Esophagus muscularis mucosa (tissue), 4 donors: Measurements from ENCODE around the gene CPD.

Experiments used
- EP300 ChIP-seq: sonication (generic); formaldehyde crosslinking; IDR thresholded peaks from one replicate; pipeline ENCODE4 v1.6.1; 2017; ENCODE audit warnings: antibody characterized with exemption
- POLR2A ChIP-seq: fragments of 450-650 bp; IDR thresholded peaks from one replicate; pipeline ENCODE4 v1.6.1; 2017; ENCODE audit warnings: antibody characterized with exemption, moderate library complexity, mild to moderate bottlenecking, low read depth
- POLR2AphosphoS5 ChIP-seq, 2 donors: sonication (generic); formaldehyde crosslinking; IDR thresholded peaks; one replicate each; pipeline ENCODE4 v1.6.1; 2017; ENCODE audit warnings: antibody characterized with exemption in 2 of 2
- TF ChIP-seq, protein P1 (sequence below), 3 experiments: fragments of 200-600 bp in 2 of 3; fragments of 450-650 bp in 1 of 3; sonication (generic) in 2 of 3; IDR thresholded peaks; one replicate each; pipeline ENCODE4 v1.5.1; 2017 to 2019; ENCODE audit warnings: antibody characterized with exemption in 3 of 3, mild to moderate bottlenecking in 2 of 3, moderate library complexity in 1 of 3

GRCh38 chr17:30424471-30424870 is 45.7 kb downstream of the CPD start:
- TF ChIP-seq, protein P1, sequence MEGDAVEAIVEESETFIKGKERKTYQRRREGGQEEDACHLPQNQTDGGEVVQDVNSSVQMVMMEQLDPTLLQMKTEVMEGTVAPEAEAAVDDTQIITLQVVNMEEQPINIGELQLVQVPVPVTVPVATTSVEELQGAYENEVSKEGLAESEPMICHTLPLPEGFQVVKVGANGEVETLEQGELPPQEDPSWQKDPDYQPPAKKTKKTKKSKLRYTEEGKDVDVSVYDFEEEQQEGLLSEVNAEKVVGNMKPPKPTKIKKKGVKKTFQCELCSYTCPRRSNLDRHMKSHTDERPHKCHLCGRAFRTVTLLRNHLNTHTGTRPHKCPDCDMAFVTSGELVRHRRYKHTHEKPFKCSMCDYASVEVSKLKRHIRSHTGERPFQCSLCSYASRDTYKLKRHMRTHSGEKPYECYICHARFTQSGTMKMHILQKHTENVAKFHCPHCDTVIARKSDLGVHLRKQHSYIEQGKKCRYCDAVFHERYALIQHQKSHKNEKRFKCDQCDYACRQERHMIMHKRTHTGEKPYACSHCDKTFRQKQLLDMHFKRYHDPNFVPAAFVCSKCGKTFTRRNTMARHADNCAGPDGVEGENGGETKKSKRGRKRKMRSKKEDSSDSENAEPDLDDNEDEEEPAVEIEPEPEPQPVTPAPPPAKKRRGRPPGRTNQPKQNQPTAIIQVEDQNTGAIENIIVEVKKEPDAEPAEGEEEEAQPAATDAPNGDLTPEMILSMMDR (IDR thresholded peaks at IDR 0.05): no peak
- TF ChIP-seq POLR2A: no peak
- TF ChIP-seq POLR2AphosphoS5 (IDR thresholded peaks at IDR 0.05): no peak
- no peak for TF ChIP-seq EP300
